OCI-LY1 (cell line): ENCODE results near the gene FAM222A.

Source experiments
- H2AFZ ChIP-seq: fragments of 200-600 bp; sonication (generic), shearing (Covaris generic); 2 replicates; pipeline ENCODE4 v1.6.0; 2014; ENCODE audit warnings: antibody characterized with exemption, mild to moderate bottlenecking, low read length
- H3F3A ChIP-seq: fragments of 200-600 bp; sonication (generic), shearing (Covaris generic); 2 replicates; pipeline ENCODE4 v1.6.0; 2014; ENCODE audit warnings: mild to moderate bottlenecking, antibody characterized with exemption, low read length, moderate library complexity; ENCODE audit not compliant: insufficient read depth
- H3K27ac ChIP-seq: fragments of 200-600 bp; sonication (generic); 2 replicates; pipeline ENCODE4 v1.5.1; 2014; ENCODE audit warnings: low read length, mixed run types, mild to moderate bottlenecking, low read depth; ENCODE audit not compliant: poor library complexity, severe bottlenecking
- H3K27me3 ChIP-seq: fragments of 200-600 bp; sonication (generic); 2 replicates; pipeline ENCODE4 v1.6.0; 2014; ENCODE audit warnings: antibody characterized with exemption, mild to moderate bottlenecking, low read length, moderate library complexity; ENCODE audit not compliant: insufficient read depth
- H3K36me3 ChIP-seq: fragments of 200-600 bp; sonication (generic); 2 replicates; pipeline ENCODE4 v1.6.1; 2014; ENCODE audit warnings: mild to moderate bottlenecking, antibody characterized with exemption, low read length, moderate library complexity, mixed read lengths; ENCODE audit not compliant: insufficient read depth
- H3K4me1 ChIP-seq: fragments of 200-600 bp; sonication (generic); 2 replicates; pipeline ENCODE4 v1.5.1; 2014; ENCODE audit warnings: mild to moderate bottlenecking, low read length, moderate library complexity; ENCODE audit not compliant: insufficient read depth, severe bottlenecking
- H3K4me2 ChIP-seq: fragments of 200-600 bp; sonication (generic), shearing (Covaris generic); 2 replicates; pipeline ENCODE4 v1.6.1; 2014; ENCODE audit warnings: low read length
- H3K4me3 ChIP-seq: fragments of 200-600 bp; sonication (generic); 2 replicates; pipeline ENCODE4 v1.5.1; 2014; ENCODE audit warnings: low read length, low read depth, mild to moderate bottlenecking, mixed read lengths; ENCODE audit not compliant: poor library complexity, severe bottlenecking
- H3K79me2 ChIP-seq: fragments of 200-600 bp; shearing (Covaris generic); 2 replicates; pipeline ENCODE4 v1.6.1; 2016; ENCODE audit warnings: mixed run types, low read length, mixed read lengths; ENCODE audit not compliant: insufficient read depth
- H3K9ac ChIP-seq: fragments of 200-600 bp; sonication (generic), shearing (Covaris generic); 2 replicates; pipeline ENCODE4 v1.6.1; 2014; ENCODE audit warnings: mild to moderate bottlenecking, low read length, mixed read lengths
- H3K9me2 ChIP-seq: fragments of 200-600 bp; sonication (generic), shearing (Covaris generic); 2 replicates; pipeline ENCODE4 v1.6.1; 2014; ENCODE audit warnings: low read depth, mild to moderate bottlenecking, low read length, mixed read lengths
- H3K9me3 ChIP-seq: fragments of 200-600 bp; shearing (Covaris generic); 2 replicates; pipeline ENCODE4 v1.6.1; 2014; ENCODE audit warnings: low read length, mixed read lengths
- H4K20me1 ChIP-seq: fragments of 200-600 bp; sonication (generic), shearing (Covaris generic); 2 replicates; pipeline ENCODE4 v1.6.0; 2016; ENCODE audit warnings: mild to moderate bottlenecking, low read length; ENCODE audit not compliant: insufficient read depth
- EZH2 ChIP-seq: fragments of 200-600 bp; sonication (generic), shearing (Covaris generic); IDR thresholded peaks from 2 replicates; pipeline ENCODE4 v1.8.0; 2017; ENCODE audit warnings: borderline replicate concordance, mixed run types, mild to moderate bottlenecking, antibody characterized with exemption, low read length, moderate library complexity, mixed read lengths
- TF ChIP-seq, protein P1 (sequence below): fragments of 200-600 bp; sonication (generic), shearing (Covaris generic); IDR thresholded peaks from 2 replicates; pipeline ENCODE4 v1.5.1; 2017; ENCODE audit warnings: mild to moderate bottlenecking, antibody characterized with exemption, low read length, moderate library complexity, mixed read lengths

The FAM222A gene

GRCh38 chr12:109762071-109762672 is 48.5 kb downstream of the FAM222A start:
- H3K9me3 ChIP-seq, result no peaks in the 10 kb centered on the region
- H3K27me3 ChIP-seq, result no peaks in the 10 kb centered on the region
- H4K20me1 ChIP-seq, result no peaks in the 10 kb centered on the region
- no peaks in the 10 kb centered on the region for H3K36me3 ChIP-seq
- no peak overlapping the region for H3K27ac ChIP-seq
- H2AFZ ChIP-seq, result no peak overlapping the region
- no peaks in the 10 kb centered on the region for H3F3A ChIP-seq
- TF ChIP-seq, protein P1, sequence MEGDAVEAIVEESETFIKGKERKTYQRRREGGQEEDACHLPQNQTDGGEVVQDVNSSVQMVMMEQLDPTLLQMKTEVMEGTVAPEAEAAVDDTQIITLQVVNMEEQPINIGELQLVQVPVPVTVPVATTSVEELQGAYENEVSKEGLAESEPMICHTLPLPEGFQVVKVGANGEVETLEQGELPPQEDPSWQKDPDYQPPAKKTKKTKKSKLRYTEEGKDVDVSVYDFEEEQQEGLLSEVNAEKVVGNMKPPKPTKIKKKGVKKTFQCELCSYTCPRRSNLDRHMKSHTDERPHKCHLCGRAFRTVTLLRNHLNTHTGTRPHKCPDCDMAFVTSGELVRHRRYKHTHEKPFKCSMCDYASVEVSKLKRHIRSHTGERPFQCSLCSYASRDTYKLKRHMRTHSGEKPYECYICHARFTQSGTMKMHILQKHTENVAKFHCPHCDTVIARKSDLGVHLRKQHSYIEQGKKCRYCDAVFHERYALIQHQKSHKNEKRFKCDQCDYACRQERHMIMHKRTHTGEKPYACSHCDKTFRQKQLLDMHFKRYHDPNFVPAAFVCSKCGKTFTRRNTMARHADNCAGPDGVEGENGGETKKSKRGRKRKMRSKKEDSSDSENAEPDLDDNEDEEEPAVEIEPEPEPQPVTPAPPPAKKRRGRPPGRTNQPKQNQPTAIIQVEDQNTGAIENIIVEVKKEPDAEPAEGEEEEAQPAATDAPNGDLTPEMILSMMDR, result no peak
- TF ChIP-seq EZH2, result no peak
- no peak overlapping the region for H3K4me3 ChIP-seq
- no peaks in the 10 kb centered on the region for H3K9me2 ChIP-seq
- H3K4me1 ChIP-seq, result no peaks in the 10 kb centered on the region
- no peak overlapping the region for H3K9ac ChIP-seq
- no peak overlapping the region for H3K4me2 ChIP-seq
- no peaks in the 10 kb centered on the region for H3K79me2 ChIP-seq

DNA sequence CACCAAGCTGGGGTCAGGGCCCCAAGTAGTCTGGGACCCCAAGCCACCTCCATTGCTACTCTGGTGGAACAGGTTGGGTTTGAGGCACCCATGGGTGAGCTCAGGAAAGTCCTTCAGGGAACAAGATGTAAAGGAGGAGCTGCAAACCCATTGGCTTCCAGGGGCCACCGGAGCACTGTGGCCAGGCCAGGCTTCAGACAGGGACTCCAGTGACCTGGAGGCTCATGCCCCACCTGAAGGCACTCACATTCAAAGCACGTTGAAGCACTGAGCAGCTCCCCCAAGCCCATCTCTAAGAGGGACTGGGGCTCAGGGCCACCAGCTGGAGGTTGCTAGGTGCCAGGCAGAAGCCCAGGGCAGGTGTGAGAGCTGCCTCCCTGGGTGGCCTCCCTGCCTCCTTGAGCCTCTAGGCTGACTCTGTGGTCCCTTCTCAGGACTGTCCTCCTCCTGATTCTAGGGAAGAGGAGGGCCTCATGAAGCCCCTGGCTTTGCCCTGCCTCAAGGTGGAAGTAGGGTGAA is 49.1 kb downstream of the FAM222A start:
- no peak for TF ChIP-seq EZH2
- TF ChIP-seq, protein P1, result no peak
- Histone ChIP-seq H2AFZ (no peak overlapping the region), H3K9me3 (no peaks in the 10 kb centered on the region), H3K79me2 (no peaks in the 10 kb centered on the region), H4K20me1 (no peaks in the 10 kb centered on the region), H3K9ac (no peak overlapping the region), H3K4me1 (no peaks in the 10 kb centered on the region), H3K36me3 (no peaks in the 10 kb centered on the region), H3F3A (no peaks in the 10 kb centered on the region), H3K27ac (no peak overlapping the region), H3K9me2 (no peaks in the 10 kb centered on the region), H3K4me2 (no peak overlapping the region), H3K27me3 (no peaks in the 10 kb centered on the region), H3K4me3 (no peak overlapping the region)

GRCh38 chr12:109763201-109763841 is 49.7 kb downstream of the FAM222A start:
- no peaks in the 10 kb centered on the region for H3K79me2 ChIP-seq
- H2AFZ ChIP-seq, result no peak overlapping the region
- H3K36me3 ChIP-seq, result no peaks in the 10 kb centered on the region
- H3K27me3 ChIP-seq, result no peaks in the 10 kb centered on the region
- no peak overlapping the region for H3K27ac ChIP-seq
- H4K20me1 ChIP-seq, result no peaks in the 10 kb centered on the region
- TF ChIP-seq, protein P1, result no peak
- no peak for TF ChIP-seq EZH2
- no peaks in the 10 kb centered on the region for H3K9me2 ChIP-seq
- no peak overlapping the region for H3K4me2 ChIP-seq
- H3K9ac ChIP-seq, result no peak overlapping the region
- H3F3A ChIP-seq, result no peaks in the 10 kb centered on the region
- no peaks in the 10 kb centered on the region for H3K4me1 ChIP-seq
- no peaks in the 10 kb centered on the region for H3K9me3 ChIP-seq
- no peak overlapping the region for H3K4me3 ChIP-seq
